Left lung (tissue), 10 donors: ENCODE measurements around the gene DPRX. TPM values are rescaled to one million over a fixed set of nuclear protein-coding genes. Genes with fewer than 3 reads are reported as not detected.
"Not testable (repeated sequence)": the region's sequence is repeated elsewhere in the genome, so short reads cannot be mapped to it uniquely, and the experiment has no call there.

Experiments
- ATAC-seq: fragments of 200-7000 bp; cut with Tn5 transposase; one replicate; pipeline ENCODE4 v1.9.1; 2020; ENCODE audit warnings: moderate library complexity
- DNase-seq, 4 donors: peaks; one replicate each; pipeline ENCODE4 v3.0.0-alpha.2; 2013 to 2020
- H3K27ac ChIP-seq, 2 donors: fragments of 200-600 bp; sonication (generic) in 1 of 2; one replicate each; pipeline versions ENCODE4 v1.5.0 to v1.8.0; 2020 to 2021
- H3K27me3 ChIP-seq, 2 donors: fragments of 200-600 bp; sonication (generic) in 1 of 2; one replicate each; pipeline versions ENCODE4 v1.5.0 to v1.8.0; 2020 to 2021
- H3K36me3 ChIP-seq, 2 donors: fragments of 200-600 bp; sonication (generic) in 1 of 2; one replicate each; pipeline versions ENCODE4 v1.5.0 to v1.8.0; 2020 to 2021
- H3K4me1 ChIP-seq, 2 donors: fragments of 200-600 bp; one replicate each; pipeline ENCODE4 v1.8.0; 2021
- H3K4me3 ChIP-seq, 2 donors: fragments of 200-600 bp; sonication (generic) in 1 of 2; one replicate each; pipeline versions ENCODE4 v1.5.0 to v1.8.0; 2020 to 2021; ENCODE audit warnings: mild to moderate bottlenecking in 1 of 2
- H3K9me3 ChIP-seq, 2 donors: fragments of 200-600 bp; sonication (generic) in 1 of 2; one replicate each; pipeline versions ENCODE4 v1.5.0 to v1.8.0; 2020 to 2021
- CTCF ChIP-seq, 2 donors: fragments of 200-600 bp; sonication (generic) in 1 of 2; IDR thresholded peaks; one replicate each; pipeline versions ENCODE4 v1.5.0 to v1.8.0; 2021; ENCODE audit warnings: antibody characterized with exemption in 2 of 2
- intact Hi-C, 2 donors: fragments of 100-400 bp; cut with DNase I; formaldehyde crosslinking; loops; one replicate each; pipeline versions ENCODE4 v1.11.2 to v1.14.2; 2022
- polyA plus RNA-seq, 6 donors: library from polyadenylated mRNA; unstranded; fragments of 120-200 nt; gene quantifications; one replicate each; pipeline ENCODE4 v1.2.1, GENCODE V29; 2013; ENCODE audit not compliant: insufficient read length in 6 of 6
- total RNA-seq, 2 donors: library from RNA; stranded (reverse); fragmentation: NEBNext Ultra II Directional; extraction: Animal tissue kit (Norgen Biotek cat#: 25700); gene quantifications; one replicate each; pipeline ENCODE4 v1.2.1, GENCODE V29; 2021
- donor health status: DM: no; HTN: yes; CAD: no.
- donor health status: DM: no; HTN: no; CAD: no.

Gene DPRX
- total and polyA plus RNA-seq, 8 donors = not detected

- Histone ChIP-seq H3K27me3 (no peaks in the 10 kb centered on the region), H3K4me3 (no peak overlapping the region), H3K9me3 (peaks cover 0 to 9% of the 10 kb centered on the region in 2 donors), H3K4me1 (no peaks in the 10 kb centered on the region), H3K27ac (no peak overlapping the region), H3K36me3 (no peaks in the 10 kb centered on the region)
- intact Hi-C loops = no loop called here
- no peak for DNase-seq
- no peak for TF ChIP-seq CTCF (IDR thresholded peaks at IDR 0.05)
- ATAC-seq = no peak
Observed at GRCh38 chr19:53660584-53660983, 28.8 kb downstream of the DPRX start.

GRCh38 chr19:53662209-53662608, 30.4 kb downstream of the DPRX start:
- ATAC-seq = no peak
- no peaks in the 10 kb centered on the region for H3K36me3 ChIP-seq
- no peaks in the 10 kb centered on the region for H3K27me3 ChIP-seq
- no peak for DNase-seq
- intact Hi-C loops = no loop called here
- no peak for TF ChIP-seq CTCF (IDR thresholded peaks at IDR 0.05)
- H3K4me1 ChIP-seq = no peaks in the 10 kb centered on the region
- no peak overlapping the region for H3K4me3 ChIP-seq
- no peak overlapping the region for H3K27ac ChIP-seq
- H3K9me3 ChIP-seq = no peaks in the 10 kb centered on the region

GRCh38 chr19:53664152-53664551, 32.4 kb downstream of the DPRX start:
- H3K9me3 ChIP-seq = no peaks in the 10 kb centered on the region
- intact Hi-C loops = no loop called here
- TF ChIP-seq CTCF (IDR thresholded peaks at IDR 0.05) = no peak
- no peaks in the 10 kb centered on the region for H3K4me1 ChIP-seq
- H3K27me3 ChIP-seq = no peaks in the 10 kb centered on the region
- no peak overlapping the region for H3K27ac ChIP-seq
- H3K4me3 ChIP-seq = no peak overlapping the region
- no peaks in the 10 kb centered on the region for H3K36me3 ChIP-seq
- no peak for ATAC-seq
- no peak for DNase-seq

- intact Hi-C loops = no loop called here
- H3K4me1 ChIP-seq = no peaks in the 10 kb centered on the region
- H3K27ac ChIP-seq = no peak overlapping the region
- no peak for DNase-seq
- no peaks in the 10 kb centered on the region for H3K36me3 ChIP-seq
- no peak for ATAC-seq
- no peaks in the 10 kb centered on the region for H3K9me3 ChIP-seq
- TF ChIP-seq CTCF (IDR thresholded peaks at IDR 0.05) = no peak
- no peaks in the 10 kb centered on the region for H3K27me3 ChIP-seq
- H3K4me3 ChIP-seq = no peak overlapping the region
Observed at GRCh38 chr19:53664760-53665159, 33.0 kb downstream of the DPRX start.

- H3K27ac ChIP-seq, DNase-seq, H3K4me1 ChIP-seq, H3K27me3 ChIP-seq, ATAC-seq, intact Hi-C loops, H3K4me3 ChIP-seq, H3K9me3 ChIP-seq, H3K36me3 ChIP-seq: not testable (repeated sequence)
Observed at GRCh38 chr19:53666331-53666730, 34.5 kb downstream of the DPRX start.

- ATAC-seq, H3K4me1 ChIP-seq, H3K27me3 ChIP-seq, DNase-seq, H3K27ac ChIP-seq, H3K4me3 ChIP-seq, H3K9me3 ChIP-seq, H3K36me3 ChIP-seq, intact Hi-C loops: not testable (repeated sequence)
Observed at GRCh38 chr19:53668804-53669203, 37.0 kb downstream of the DPRX start.
